DND-41 (cell line): ENCODE data around the gene SFMBT2.

Experiments
- ATAC-seq: fragments of 200-7000 bp; cut with Tn5 transposase; 3 replicates; pipeline ENCODE4 v1.9.1; 2021; ENCODE audit warnings: low read depth; ENCODE audit not compliant: insufficient read depth
- DNase-seq: peaks from one replicate; pipeline ENCODE4 v3.0.0-alpha.2; 2020
- H2AFZ ChIP-seq: 2 replicates; pipeline ENCODE4 v1.6.0; 2012; ENCODE audit warnings: low read depth, low read length
- H3K27ac ChIP-seq: 2 replicates; pipeline ENCODE4 v1.5.1; 2012; ENCODE audit warnings: low read length, inconsistent platforms
- H3K27me3 ChIP-seq: fragments of 200-600 bp; sonication (generic); 2 replicates; pipeline ENCODE4 v1.6.0; 2012; ENCODE audit warnings: low read length, mild to moderate bottlenecking, inconsistent platforms; ENCODE audit not compliant: insufficient read depth, poor library complexity
- H3K36me3 ChIP-seq: 2 replicates; pipeline ENCODE4 v1.5.1; 2012; ENCODE audit warnings: low read length, inconsistent platforms; ENCODE audit not compliant: insufficient read depth
- H3K4me1 ChIP-seq: 2 replicates; pipeline ENCODE4 v1.5.1; 2012; ENCODE audit warnings: mild to moderate bottlenecking, low read length; ENCODE audit not compliant: insufficient read depth
- H3K4me2 ChIP-seq: 2 replicates; pipeline ENCODE4 v1.6.0; 2012; ENCODE audit warnings: mild to moderate bottlenecking, moderate library complexity, low read length, inconsistent platforms; ENCODE audit not compliant: insufficient read depth
- H3K4me3 ChIP-seq, 2 experiments: fragments of 200-600 bp in 1 of 2; shearing (Covaris generic) in 1 of 2; 2 replicates each; pipeline ENCODE4 v1.5.1; 2012 to 2016; ENCODE audit warnings: inconsistent platforms in 2 of 2, low read length in 2 of 2, mild to moderate bottlenecking in 2 of 2, low read depth in 1 of 2, moderate library complexity in 1 of 2
- H3K79me2 ChIP-seq: 2 replicates; pipeline ENCODE4 v1.6.0; 2012; ENCODE audit warnings: low read length, inconsistent platforms; ENCODE audit not compliant: insufficient read depth
- H3K9ac ChIP-seq: 2 replicates; pipeline ENCODE4 v1.6.0; 2012; ENCODE audit warnings: low read depth, mild to moderate bottlenecking, inconsistent platforms, low read length, moderate library complexity
- H3K9me3 ChIP-seq: 2 replicates; pipeline ENCODE4 v1.5.1; 2012; ENCODE audit warnings: low read length, moderate library complexity, mild to moderate bottlenecking, inconsistent platforms; ENCODE audit not compliant: insufficient read depth, severe bottlenecking
- H4K20me1 ChIP-seq: 2 replicates; pipeline ENCODE4 v1.6.0; 2012; ENCODE audit warnings: low read length; ENCODE audit not compliant: insufficient read depth
- EZH2 ChIP-seq: IDR thresholded peaks from 3 replicates; pipeline ENCODE4 v1.6.1; 2012; ENCODE audit warnings: borderline replicate concordance, low read depth, mild to moderate bottlenecking, moderate library complexity, low read length, inconsistent platforms; ENCODE audit not compliant: severe bottlenecking
- TF ChIP-seq, protein P1 (sequence below): IDR thresholded peaks from 2 replicates; pipeline ENCODE4 v1.5.1; 2012; ENCODE audit warnings: borderline replicate concordance, low read length, moderate library complexity, mild to moderate bottlenecking; ENCODE audit not compliant: poor library complexity, severe bottlenecking; ENCODE audit errors: extremely low read depth

SFMBT2 gene

DNA sequence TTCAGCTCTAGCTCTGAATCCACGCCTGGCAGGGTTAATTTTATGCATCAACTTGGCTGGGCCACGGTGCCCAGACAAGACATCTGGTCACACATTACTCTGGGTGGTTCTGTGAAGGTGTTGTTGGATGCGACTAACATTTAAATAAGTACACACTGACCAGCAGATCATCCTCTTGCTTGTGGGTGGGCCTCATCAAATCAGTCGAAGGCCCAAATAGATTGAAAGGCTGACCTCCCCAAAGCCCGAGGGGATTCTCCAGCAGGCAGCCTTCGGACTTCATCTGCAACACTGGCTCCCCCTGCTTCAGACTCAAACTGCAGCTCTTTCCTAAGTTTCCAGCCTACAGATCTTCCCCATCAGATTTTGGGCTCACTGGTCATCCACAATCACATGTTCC is 53.6 kb downstream of the SFMBT2 start:
- Histone ChIP-seq H3K4me2 (no peak overlapping the region), H2AFZ (no peak overlapping the region), H3K36me3 (peaks cover 84% of the 10 kb centered on the region), H3K79me2 (peaks cover 96% of the 10 kb centered on the region), H3K27me3 (no peaks in the 10 kb centered on the region), H3K9me3 (peaks cover 3% of the 10 kb centered on the region), H4K20me1 (peaks cover 49% of the 10 kb centered on the region), H3K4me1 (no peaks in the 10 kb centered on the region), H3K9ac (no peak overlapping the region), H3K27ac (no peak overlapping the region), H3K4me3 (no peak overlapping the region)
- no peak for TF ChIP-seq EZH2
- TF ChIP-seq, protein P1, sequence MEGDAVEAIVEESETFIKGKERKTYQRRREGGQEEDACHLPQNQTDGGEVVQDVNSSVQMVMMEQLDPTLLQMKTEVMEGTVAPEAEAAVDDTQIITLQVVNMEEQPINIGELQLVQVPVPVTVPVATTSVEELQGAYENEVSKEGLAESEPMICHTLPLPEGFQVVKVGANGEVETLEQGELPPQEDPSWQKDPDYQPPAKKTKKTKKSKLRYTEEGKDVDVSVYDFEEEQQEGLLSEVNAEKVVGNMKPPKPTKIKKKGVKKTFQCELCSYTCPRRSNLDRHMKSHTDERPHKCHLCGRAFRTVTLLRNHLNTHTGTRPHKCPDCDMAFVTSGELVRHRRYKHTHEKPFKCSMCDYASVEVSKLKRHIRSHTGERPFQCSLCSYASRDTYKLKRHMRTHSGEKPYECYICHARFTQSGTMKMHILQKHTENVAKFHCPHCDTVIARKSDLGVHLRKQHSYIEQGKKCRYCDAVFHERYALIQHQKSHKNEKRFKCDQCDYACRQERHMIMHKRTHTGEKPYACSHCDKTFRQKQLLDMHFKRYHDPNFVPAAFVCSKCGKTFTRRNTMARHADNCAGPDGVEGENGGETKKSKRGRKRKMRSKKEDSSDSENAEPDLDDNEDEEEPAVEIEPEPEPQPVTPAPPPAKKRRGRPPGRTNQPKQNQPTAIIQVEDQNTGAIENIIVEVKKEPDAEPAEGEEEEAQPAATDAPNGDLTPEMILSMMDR: no peak
- ATAC-seq (no peak), DNase-seq (no peak)

GRCh38 chr10:7354330-7355047 is 56.3 kb downstream of the SFMBT2 start:
- no peak for ATAC-seq
- no peaks in the 10 kb centered on the region for H3K4me1 ChIP-seq
- DNase-seq: no peak
- H3K9me3 ChIP-seq: no peaks in the 10 kb centered on the region
- no peak overlapping the region for H3K27ac ChIP-seq
- H3K4me3 ChIP-seq: no peak overlapping the region
- no peak overlapping the region for H2AFZ ChIP-seq
- peaks cover 84% of the 10 kb centered on the region for H3K36me3 ChIP-seq
- H3K79me2 ChIP-seq: peaks cover 97% of the 10 kb centered on the region
- peaks cover 60% of the 10 kb centered on the region for H4K20me1 ChIP-seq
- H3K27me3 ChIP-seq: no peaks in the 10 kb centered on the region
- no peak overlapping the region for H3K4me2 ChIP-seq
- TF ChIP-seq, protein P1: no peak
- TF ChIP-seq EZH2: no peak
- no peak overlapping the region for H3K9ac ChIP-seq

GRCh38 chr10:7351894-7352293 is 58.9 kb downstream of the SFMBT2 start:
- no peak overlapping the region for H3K27ac ChIP-seq
- H3K4me3 ChIP-seq: no peak overlapping the region
- no peaks in the 10 kb centered on the region for H3K4me1 ChIP-seq
- peaks cover 70% of the 10 kb centered on the region for H3K36me3 ChIP-seq
- peaks cover 94% of the 10 kb centered on the region for H3K79me2 ChIP-seq
- peaks cover 46% of the 10 kb centered on the region for H4K20me1 ChIP-seq
- no peaks in the 10 kb centered on the region for H3K27me3 ChIP-seq
- H3K9ac ChIP-seq: no peak overlapping the region
- ATAC-seq: no peak
- TF ChIP-seq, protein P1: no peak
- no peak for TF ChIP-seq EZH2
- no peaks in the 10 kb centered on the region for H3K9me3 ChIP-seq
- no peak overlapping the region for H2AFZ ChIP-seq
- DNase-seq: no peak
- no peak overlapping the region for H3K4me2 ChIP-seq
